ENCODE results near the gene GK. TPM values are rescaled to one million over a fixed set of nuclear protein-coding genes. Genes with fewer than 3 reads are reported as not detected.

Gene GK
- 46.3 TPM for total RNA-seq
- long read RNA-seq, transcript GK-204 (19 exons, 2,063 nt) = major isoform, 43 of 89 reads
- long read RNA-seq, transcript GK-203 (20 exons, 3,707 nt) = minor isoform, 6 of 89 reads
- long read RNA-seq, partial matches to known transcripts = 7 of 89 reads
- long read RNA-seq, other reads (novel, unspliced or antisense) = 33 of 89 reads

GRCh38 chrX:30653415-30654131 lies at the start of gene GK:
GK (plus strand) TSS chrX:30653423; CDS start chrX:30653538, 115 bp downstream.
- Histone ChIP-seq H3K36me3 (no peaks in the 10 kb centered on the region), H3K4me1 (no peaks in the 10 kb centered on the region), H3K27me3 (ENCODE audit: low read depth) (no peaks in the 10 kb centered on the region), H3K27ac (peak within 1 kb of the TSS; percentile 84), H3K9me3 (no peaks in the 10 kb centered on the region), H3K4me3 (peak within 1 kb of the TSS; percentile 69)
- ATAC-seq = peak; percentile 10 to 32
- TF ChIP-seq CTCF (IDR thresholded peaks at IDR 0.05) = no peak
- intact Hi-C loops (cut with DNase I) = no loop called here
- peak; percentile 51 for DNase-seq

GRCh38 chrX:30607155-30607554 lies 46.1 kb upstream of the GK start:
- TF ChIP-seq CTCF (IDR thresholded peaks at IDR 0.05) = no peak
- Histone ChIP-seq H3K27me3 (ENCODE audit: low read depth) (no peaks in the 10 kb centered on the region), H3K27ac (no peak overlapping the region), H3K4me1 (no peaks in the 10 kb centered on the region), H3K4me3 (no peak overlapping the region), H3K9me3 (no peaks in the 10 kb centered on the region), H3K36me3 (no peaks in the 10 kb centered on the region)
- intact Hi-C loops (cut with DNase I) = no loop called here
- no peak for DNase-seq
- ATAC-seq = no peak

GRCh38 chrX:30610026-30610425 lies 43.2 kb upstream of the GK start:
- DNase-seq (no peak), ATAC-seq (no peak)
- no peaks in the 10 kb centered on the region for H3K36me3 ChIP-seq
- no peak overlapping the region for H3K27ac ChIP-seq
- TF ChIP-seq CTCF (IDR thresholded peaks at IDR 0.05) = no peak
- H3K4me1 ChIP-seq = no peaks in the 10 kb centered on the region
- no peaks in the 10 kb centered on the region for H3K9me3 ChIP-seq
- no peak overlapping the region for H3K4me3 ChIP-seq
- no peaks in the 10 kb centered on the region for H3K27me3 ChIP-seq (ENCODE audit: low read depth)
- intact Hi-C loops (cut with DNase I) = no loop called here

- no peak overlapping the region for H3K27ac ChIP-seq
- ATAC-seq (peak; percentile 65 to 89), DNase-seq (peak; percentile 48)
- intact Hi-C loops (cut with DNase I) = no loop called here
- no peaks in the 10 kb centered on the region for H3K4me1 ChIP-seq
- no peaks in the 10 kb centered on the region for H3K27me3 ChIP-seq (ENCODE audit: low read depth)
- H3K9me3 ChIP-seq = no peaks in the 10 kb centered on the region
- H3K36me3 ChIP-seq = no peaks in the 10 kb centered on the region
- TF ChIP-seq CTCF (IDR thresholded peaks at IDR 0.05) = no peak
- no peak overlapping the region for H3K4me3 ChIP-seq
These were observed 41.0 kb upstream of the GK start for GRCh38 chrX:30612250-30612655.

- H3K9me3 ChIP-seq = no peaks in the 10 kb centered on the region
- no peaks in the 10 kb centered on the region for H3K27me3 ChIP-seq (ENCODE audit: low read depth)
- H3K4me3 ChIP-seq = no peak overlapping the region
- intact Hi-C loops (cut with DNase I) = no loop called here
- no peaks in the 10 kb centered on the region for H3K36me3 ChIP-seq
- DNase-seq (no peak), ATAC-seq (peak in 1 of 2 donors; percentile 39)
- no peaks in the 10 kb centered on the region for H3K4me1 ChIP-seq
- peak overlapping the region; percentile 31 for H3K27ac ChIP-seq
- TF ChIP-seq CTCF (IDR thresholded peaks at IDR 0.05) = no peak
These were observed 39.5 kb upstream of the GK start for GRCh38 chrX:30613721-30614120.
